DMS153 (cell line): Measurements from ENCODE around the gene TMC8.

Source experiments
- DNase-seq: peaks from one replicate; lab custom pipeline; 2025; lab: John Stamatoyannopoulos, UW

The TMC8 gene

GRCh38 chr17:78124836-78125137 is 5.8 kb upstream of the TMC8 start:
- no peak for DNase-seq

DNA sequence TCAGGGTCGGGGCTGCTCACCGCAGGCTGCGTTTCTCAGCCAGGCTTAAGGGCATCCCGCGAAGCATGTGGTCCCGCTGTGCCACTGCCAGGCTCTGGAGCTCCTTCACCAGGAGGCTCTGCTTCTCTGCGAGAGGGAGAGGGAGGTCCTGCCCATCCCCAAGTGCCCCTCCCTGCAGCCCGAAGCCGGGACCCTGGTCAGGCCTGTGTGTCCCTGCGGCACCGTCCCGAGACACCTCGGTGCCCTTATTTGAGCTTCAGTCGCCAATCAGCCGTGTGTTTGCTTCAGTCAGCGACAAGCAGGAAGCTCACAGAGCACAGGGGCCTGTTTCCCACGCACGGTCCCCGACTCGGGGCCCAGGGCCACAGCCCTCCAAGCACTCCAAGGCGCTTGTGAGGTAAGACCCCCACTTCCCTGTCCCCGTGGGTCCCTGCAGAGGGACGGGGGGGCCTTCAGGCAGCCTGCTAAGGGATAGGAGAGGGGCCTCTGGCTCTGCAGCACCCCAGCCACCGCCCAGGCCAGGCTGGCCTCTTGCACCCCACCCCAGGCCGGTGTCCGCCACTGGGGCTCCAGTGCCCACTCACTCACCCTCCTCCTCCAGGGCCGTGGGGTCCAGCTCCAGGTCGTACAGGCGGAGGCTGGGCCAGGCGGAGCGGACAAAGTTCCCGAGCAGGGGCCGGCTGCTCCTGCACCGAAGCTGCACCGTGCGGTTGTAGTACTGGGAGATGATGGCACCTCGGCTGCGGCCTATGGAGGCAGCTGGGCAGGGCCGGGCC is 5.2 kb upstream of the TMC8 start:
- DNase-seq, result no peak

DNA sequence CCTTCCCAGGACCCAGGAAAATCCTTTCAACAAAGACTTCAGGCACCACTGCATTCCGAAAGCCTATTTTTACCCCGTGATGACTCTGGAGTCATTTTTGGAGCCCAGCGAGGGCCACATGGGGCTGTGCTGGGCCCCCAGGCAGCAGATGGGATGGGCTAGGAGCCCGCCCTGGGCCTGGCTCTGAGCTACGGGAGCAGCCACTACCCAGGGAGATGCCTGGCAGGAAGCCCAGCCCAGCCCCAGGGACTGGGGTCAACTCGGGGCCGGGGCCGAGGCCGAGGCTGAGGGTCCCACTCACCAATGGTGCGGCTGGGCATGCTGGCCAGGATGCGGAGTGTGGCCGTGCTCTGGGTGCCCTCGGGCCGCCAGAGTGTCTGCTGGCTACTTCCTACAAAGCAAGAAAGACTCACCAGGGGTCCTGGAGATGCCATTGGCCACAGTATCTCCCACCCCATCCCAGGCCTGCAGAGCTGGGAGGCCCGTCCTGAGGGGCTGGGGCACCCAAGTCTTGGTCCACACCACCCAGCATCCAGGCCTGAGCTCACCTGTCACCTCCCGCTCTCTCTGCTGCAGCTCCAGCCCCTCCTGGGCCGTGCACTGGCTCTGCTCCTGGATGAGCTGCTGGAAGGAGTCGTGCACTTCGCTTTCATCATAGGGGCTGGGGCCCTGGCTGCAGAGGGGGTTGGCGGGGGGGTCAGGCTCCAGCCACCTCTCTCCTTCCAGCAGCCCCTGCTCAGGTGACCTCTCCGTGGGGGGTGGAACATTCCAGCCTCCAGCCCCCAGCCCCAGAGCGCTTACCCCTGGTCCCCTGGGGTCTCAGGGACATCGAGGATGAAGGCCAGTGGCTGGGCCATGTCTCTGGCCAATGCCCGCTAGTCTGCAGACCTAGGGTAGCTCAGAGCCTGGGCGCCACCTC is 4.3 kb upstream of the TMC8 start:
- no peak for DNase-seq

GRCh38 chr17:78126895-78127238 is 3.7 kb upstream of the TMC8 start:
- no peak for DNase-seq

DNA sequence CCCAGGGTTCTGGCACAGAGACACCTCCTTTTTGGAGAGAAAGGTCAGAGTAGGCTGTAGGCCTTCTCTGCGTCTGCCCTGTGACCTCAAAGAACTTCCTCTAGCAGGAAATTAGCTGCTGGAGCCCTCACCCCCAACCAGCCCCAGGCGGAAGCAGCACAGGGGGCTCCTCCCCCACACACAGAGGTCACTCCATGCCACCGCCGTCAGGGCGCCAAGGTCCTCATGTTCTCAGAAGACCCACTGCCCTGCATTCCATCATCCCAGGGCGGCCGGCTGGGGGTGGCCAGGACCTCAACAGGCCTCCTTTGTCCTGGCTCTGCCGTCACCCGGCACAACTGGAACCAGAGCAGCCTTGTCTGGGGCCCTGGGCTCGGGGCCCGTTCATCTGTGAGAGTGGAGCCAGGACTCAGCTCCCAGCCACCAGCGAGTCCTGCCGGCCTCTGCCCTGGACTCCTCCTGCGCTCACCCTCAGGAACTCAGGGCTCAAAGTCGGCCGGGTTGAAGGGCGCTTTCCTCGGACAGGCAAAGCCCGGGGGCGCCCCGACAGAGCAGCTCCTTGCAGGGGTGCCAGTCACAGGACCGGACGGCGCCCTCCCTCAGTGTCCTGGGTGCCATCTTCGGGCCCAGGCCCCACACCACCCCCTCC is 3.2 kb upstream of the TMC8 start:
- no peak for DNase-seq

GRCh38 chr17:78127888-78128550 is 2.6 kb upstream of the TMC8 start:
- DNase-seq, result no peak

DNA sequence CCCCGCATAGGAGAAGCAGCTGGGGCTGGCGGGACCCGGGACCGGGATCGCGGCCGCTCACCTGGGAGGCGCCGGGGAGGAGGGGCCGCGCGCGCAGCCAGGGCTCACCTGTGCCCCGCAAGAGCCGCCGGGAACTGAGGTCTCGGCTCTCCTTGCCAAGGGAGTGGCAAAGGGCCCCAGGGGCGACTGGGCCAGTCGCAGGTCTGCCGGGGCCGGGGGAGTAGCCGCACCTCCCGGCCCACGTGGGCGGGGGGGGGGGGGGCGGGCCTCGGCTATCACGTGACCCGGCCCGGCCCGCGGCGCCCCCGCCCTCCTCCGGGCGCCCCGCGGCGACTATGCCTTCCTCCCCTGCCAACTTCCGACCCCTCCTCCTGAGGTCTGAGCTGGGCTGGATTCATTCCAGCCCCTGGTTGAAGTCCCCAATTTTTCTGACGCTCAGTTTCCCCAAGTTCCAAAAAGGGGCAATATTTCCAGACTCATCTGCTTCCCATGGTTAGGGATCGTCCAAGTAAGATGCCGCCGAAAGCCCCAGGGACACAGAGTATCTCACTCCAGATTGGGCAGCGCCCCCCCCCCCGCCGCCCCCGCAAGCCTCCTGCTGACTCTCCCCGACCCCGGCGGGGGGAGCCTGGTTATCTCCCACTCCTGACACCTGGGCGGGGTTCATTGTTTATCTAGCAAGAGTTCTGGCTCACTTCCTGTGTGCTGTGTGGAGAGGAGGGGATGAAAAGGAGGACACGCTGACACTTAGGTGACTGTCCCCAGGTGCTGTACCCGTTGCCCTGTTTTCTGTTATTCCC is 1.8 kb upstream of the TMC8 start, which contains the start of gene TMC6:
Gene TMC6 (minus strand): TSS at position 205 of the 800 bp plus-strand sequence. CDS start 1,923 bp downstream, outside the sequence.
- peak; percentile 71 for DNase-seq

DNA sequence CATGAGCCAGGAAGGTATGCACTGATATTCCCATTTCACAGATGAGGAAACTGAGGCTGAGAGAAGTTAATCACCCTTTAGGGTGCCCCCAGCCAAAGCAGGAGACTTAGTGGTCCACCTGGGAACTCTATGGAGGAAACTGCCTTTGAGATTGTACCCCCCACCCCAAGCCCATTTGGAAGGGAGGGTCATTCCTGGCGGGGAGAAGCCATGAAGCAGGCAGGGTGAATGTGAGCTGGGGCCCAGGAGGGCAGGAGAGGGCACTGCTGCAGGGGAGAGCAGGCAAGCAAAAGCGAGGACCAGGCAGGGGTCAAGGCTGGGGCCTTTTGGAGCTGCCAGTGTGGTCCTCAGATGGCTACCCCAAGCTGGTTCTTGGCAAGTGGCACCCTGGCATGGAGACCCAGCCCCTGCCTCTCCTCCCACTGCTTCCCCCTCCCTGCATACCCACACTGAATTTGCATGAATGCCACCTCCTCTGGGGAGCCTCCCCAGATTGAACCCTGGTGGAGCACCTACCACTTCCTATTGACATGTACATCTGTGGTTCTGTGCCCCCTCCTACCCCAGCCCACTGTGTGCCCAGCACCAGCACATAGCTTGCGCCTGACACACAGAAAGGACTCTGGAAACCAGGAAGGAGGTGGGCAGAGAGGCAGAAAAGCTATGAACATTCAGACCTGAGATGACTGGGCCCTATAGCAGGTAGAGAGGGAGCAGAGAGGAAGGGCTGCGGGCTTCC is 1.1 kb upstream of the TMC8 start:
- no peak for DNase-seq

DNA sequence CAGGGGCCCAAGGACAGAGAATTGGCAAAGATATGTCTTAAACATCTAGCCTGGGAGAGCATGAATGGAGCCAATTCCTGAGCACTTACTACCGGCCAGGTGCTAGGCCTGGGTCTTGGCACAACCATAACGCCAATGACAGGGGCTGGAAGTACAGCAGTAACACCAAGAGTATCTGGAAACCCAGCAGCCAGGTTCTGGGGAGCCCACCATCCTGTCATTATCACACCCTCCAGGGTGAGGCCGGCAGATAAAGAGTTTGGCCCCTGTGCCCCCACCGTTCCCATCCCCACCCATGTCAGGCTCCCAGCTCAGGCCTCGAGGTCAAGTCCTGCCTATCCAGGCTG is 508 bp upstream of the TMC8 start:
- DNase-seq, result no peak

DNA sequence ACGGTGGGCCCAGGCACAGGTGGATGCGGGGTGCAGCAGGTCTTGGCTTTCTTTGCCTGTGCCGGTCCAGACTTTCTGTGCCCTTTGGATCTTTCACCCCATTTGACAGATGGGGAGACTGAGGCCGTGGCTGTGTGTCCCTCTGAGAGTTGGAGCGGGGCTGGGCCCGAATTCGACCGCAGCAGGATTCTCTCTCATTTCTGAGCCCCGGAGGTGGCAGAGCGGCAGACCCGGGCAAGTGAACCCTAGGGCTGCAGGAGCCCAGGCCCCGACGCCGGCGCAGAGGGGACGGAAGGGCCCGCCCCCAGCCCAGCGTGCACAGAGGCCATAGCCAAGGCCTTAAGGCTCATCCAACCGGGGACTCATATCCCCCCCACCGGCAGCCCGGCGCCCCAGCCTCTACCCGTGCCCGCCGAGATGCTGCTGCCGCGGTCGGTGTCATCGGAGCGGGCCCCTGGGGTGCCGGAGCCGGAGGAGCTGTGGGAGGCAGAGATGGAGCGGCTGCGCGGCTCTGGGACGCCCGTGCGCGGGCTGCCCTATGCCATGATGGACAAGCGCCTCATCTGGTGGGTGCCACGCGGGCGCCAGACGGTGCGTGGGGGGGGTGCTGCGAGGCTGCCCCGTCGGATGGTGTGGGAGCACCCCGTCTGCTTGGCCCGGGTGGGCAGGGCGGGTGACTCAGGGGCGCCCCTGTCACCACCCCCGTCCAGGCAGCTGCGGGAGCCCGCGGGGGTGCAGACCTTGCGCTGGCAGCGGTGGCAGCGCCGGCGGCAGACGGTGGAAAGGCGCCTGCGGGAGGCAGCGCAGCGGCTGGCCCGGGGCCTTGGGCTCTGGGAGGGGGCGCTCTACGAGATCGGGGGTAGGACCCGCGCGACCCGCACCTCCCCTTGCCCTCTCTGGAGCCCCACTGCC is 857 bp downstream of the TMC8 start:
- no peak for DNase-seq

- peak; percentile 16 for DNase-seq
Measured at GRCh38 chr17:78132084-78132676, 1.6 kb downstream of the TMC8 start.

DNA sequence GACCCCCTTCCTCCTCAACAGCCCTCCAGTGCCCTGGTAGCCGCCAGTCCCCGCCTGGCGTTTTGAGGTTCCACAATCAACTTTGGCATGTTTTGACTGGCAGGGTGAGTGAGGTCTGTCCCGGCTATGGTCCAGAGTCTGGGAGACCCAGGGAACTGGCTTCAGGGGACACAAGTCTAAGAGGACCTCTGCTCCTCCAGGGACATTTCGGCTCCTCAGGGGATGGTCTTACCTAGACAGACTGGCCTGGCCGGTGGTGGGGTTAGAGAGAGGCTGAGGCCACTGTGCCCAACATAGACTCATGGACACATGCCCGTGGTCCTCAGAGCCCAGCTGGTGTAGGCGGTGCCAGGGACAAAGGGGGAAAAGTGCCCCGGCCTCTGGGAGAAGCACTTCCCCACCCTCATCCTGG is 2.2 kb downstream of the TMC8 start:
- DNase-seq, result no peak

DNA sequence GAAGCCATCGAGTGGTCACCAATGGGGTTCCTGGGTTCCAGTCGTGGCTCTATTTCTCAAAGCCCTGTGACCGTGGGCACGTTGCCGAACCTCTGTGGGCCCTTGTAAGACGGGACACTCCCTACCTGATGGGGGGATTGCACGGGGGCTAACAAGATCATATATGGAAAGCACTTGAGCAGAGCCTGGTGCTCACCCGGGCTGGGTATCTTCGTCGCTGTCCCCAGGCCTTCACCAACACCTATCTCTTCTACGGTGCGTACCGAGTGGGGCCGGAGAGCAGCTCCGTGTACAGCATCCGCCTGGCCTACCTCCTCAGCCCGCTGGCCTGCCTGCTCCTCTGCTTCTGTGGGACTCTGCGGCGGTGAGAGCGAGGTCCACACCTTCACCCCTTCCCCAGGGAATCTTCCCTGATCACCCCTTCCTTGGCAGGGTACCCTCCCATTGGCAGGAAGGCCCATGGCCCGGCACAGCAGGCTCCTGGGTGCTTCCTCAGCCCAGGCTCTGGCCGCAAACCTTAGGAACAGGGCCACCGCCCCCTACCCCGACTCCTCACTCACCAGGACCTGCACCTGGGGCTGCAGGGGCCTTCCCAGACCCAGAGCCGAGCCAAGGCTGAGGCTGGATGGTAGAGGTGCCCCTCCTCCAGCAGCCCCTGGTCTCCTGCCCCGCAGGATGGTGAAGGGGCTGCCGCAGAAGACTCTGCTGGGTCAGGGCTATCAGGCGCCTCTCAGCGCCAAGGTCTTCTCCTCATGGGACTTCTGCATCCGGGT is 2.8 kb downstream of the TMC8 start:
- no peak for DNase-seq

DNA sequence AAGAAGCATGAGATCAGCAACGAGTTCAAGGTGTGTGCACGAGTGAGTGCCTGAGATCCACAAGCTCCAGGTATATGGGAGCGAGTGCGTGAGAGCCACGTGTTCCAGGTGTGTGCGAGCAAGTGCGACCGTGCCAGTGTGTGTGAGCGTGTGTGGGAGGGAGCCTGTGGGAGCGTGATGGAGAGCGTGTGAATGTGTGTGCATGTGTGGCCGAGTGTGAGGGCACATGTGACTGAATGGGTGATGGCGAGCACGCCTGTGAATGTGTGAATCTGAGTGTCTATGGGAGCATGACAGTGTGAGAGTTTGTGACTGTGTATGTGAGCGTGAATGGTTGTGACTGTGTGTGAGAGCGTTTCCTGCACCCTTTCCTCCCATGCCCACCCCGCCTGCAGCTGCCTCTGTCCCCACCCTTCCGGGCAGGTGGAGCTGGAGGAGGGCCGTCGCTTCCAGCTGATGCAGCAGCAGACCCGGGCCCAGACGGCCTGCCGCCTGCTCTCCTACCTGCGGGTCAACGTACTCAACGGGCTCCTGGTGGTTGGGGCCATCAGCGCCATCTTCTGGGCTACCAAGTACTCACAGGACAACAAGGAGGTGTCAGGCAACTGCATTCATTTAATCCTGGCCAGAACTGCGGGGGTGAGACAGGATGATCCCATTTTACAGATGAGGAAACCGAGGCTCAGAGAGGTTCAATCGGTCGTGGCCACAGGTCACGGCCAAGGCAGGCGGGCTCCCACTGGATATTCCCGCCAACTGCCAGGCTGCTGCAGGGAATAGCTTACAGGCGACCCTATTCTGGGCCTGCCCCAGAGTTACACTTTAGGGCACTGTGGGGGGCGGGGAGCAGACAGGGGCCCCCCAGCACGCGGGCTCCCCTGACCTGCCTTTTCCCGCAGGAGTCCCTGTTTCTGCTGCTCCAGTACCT is 3.7 kb downstream of the TMC8 start:
- DNase-seq, result peak; percentile 74

- no peak for DNase-seq
Measured at GRCh38 chr17:78134899-78135385, 4.4 kb downstream of the TMC8 start.

- no peak for DNase-seq
Measured at GRCh38 chr17:78135858-78136500, 5.4 kb downstream of the TMC8 start.
